ENCODE results near the gene HSD17B4. TPM values are rescaled to one million over a fixed set of nuclear protein-coding genes. Genes with fewer than 3 reads are reported as not detected.

HSD17B4 gene
- total RNA-seq, 2 donors from 2014 or later: 144 to 188 TPM

DNA sequence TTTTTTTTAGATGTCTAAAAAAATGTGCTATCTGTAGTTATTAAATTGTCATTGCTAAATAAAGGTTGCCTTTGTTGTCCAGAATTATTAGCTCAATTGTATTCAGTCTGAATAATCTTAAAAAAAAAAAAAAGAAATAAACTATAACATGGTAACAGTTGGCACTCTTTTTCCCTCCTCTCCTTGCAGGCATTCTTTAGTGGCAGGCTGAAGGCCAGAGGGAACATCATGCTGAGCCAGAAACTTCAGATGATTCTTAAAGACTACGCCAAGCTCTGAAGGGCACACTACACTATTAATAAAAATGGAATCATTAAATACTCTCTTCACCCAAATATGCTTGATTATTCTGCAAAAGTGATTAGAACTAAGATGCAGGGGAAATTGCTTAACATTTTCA lies 89.4 kb downstream of the HSD17B4 start:
- intact Hi-C loops (cut with DNase I): no loop called here
- DNase-seq (ENCODE audit: low spot score): no peak

DNA sequence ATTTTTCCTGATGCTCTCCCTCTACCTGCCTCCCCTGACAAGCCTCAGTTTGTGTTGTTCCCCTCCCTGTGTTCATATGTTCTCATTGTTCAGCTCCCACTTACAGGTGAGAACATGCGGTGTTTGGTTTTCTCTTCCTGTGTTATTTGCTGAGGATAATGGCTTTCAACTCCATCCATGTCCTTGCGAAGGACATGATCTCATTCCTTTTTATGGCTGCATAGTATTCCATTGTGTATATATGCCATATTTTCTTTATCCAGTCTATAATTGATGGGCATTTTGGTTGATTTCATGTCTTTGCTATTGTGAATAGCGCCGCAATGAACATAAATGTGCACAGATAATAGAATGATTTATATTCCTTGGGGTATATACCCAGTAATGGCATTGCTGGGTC lies 99.5 kb downstream of the HSD17B4 start:
- intact Hi-C loops (cut with DNase I): no loop called here
- no peak for DNase-seq (ENCODE audit: low spot score)

DNA sequence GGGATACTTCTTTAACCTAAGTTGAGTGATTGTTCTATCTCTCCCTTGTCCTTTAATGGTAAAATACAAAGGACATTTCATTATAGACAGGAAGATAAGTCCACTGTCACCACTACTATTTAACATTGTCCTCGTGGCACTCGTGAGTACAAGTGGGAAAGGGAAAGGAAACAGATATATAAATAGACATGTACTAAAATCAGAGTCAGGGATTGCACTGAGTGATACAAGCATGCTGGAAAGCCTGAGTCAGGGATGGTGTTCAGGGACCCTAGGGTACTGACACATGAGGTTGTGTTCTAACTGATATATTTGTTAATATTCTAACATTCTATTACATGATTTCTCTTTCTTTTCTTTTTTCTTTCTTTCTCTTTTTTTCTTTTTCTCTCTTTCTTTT lies 102.3 kb downstream of the HSD17B4 start:
- DNase-seq (ENCODE audit: low spot score): no peak

DNA sequence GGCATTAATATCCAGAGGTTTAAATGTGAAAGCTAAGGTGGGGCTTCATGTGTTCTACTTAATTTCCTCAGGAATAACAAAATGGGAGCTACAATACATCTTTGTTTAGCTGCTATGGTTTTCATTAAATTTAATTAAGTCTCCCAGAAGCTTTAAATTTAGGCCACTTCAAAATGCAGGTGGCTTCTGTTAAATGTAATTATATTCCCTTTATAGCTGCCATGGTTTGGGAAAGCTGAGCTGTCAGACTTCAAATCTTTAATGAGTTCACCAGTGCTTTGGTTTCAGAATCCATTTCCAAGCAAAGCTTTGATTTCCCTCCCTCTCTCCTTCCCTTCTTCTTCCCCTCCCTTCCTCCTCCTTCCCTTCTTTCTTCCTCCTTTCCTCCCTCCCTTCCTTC lies 118.6 kb downstream of the HSD17B4 start:
- intact Hi-C loops (cut with DNase I): no loop called here
- no peak for DNase-seq (ENCODE audit: low spot score)

More for the DNA sequence above, 102.3 kb downstream of the HSD17B4 start:
- intact Hi-C loops (cut with DNase I): no loop called here

DNA sequence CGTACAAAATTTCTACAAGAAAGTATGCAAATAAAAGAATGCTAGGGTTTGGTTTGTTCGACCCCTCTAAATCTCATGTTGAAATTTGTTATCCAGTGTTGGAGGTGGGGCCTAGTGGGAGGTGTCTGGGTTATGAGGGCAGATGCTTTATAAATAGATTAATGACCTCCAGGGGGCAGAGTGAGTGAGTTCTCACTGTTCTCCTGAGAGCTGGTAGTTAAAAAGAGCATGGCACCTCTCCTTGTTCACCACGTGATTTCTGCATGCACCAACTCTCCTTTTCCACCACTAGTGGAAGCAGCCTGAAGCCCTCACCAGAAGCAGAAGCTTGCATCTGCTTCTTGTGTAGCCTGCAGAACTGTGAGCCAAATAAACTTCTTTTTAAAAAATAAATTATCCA lies 126.6 kb downstream of the HSD17B4 start:
- no peak for DNase-seq (ENCODE audit: low spot score)
- intact Hi-C loops (cut with DNase I): no loop called here

DNA sequence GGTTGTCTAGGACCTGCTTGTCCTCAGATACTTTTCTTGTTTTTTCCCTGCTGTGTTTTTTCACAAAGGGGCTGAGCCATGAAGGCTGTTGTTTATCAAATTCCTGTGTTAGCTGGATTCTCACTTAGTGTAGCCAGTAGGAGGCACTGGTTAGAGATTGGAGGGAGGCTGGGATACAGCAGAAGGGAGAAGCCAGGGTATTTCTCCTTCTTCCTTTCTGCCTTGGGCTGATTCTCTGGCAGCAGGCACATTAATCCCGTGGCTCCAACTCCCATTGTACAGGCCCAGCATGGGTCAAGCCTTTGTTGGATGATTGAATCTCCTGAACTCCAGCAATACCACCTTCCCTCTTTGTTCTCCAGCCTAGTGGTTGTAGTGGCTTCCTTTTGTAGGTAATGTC lies 130.7 kb downstream of the HSD17B4 start:
- DNase-seq (ENCODE audit: low spot score): no peak
- intact Hi-C loops (cut with DNase I): no loop called here

DNA sequence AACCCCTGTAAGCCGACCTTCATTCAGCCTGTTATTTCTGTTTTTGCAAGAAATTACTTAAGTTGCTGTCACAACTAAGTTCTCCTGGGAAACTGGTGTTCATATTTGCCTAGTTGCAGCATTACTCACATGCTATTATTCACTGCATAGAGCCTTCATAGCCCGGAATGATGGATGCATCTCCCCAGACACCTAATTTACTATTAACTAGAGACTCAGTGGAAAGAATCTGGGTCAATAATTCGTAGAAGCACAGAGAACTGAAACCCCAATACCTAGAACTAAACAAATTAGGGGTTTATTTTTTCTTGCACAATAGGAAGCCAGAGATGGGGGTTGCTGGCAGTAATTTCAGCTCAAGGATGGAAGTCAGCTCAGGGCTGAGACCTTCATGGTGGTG lies 131.4 kb downstream of the HSD17B4 start:
- no peak for DNase-seq (ENCODE audit: low spot score)
- intact Hi-C loops (cut with DNase I): no loop called here

Other genes with a start within 250 kb of the HSD17B4 start
- 10 to 100 TPM; 10.8 to 12.4 TPM for gene TNFAIP8, start 96.5 kb upstream of the HSD17B4 start, total RNA-seq
- gene FAM170A, start 177.1 kb downstream of the HSD17B4 start, total RNA-seq: not detected